Neural cell (in vitro differentiated cells): ENCODE measurements around the gene CPO.

Experiments
- CTCF ChIP-seq: fragments of 450-650 bp; IDR thresholded peaks from 2 replicates; pipeline ENCODE4 v1.5.1; 2014; ENCODE audit warnings: antibody characterized with exemption, mild to moderate bottlenecking, moderate library complexity; ENCODE audit not compliant: poor library complexity, severe bottlenecking
- EP300 ChIP-seq: fragments of 450-650 bp; conservative IDR thresholded peaks from 2 replicates; pipeline ENCODE4 v1.6.1; 2014; ENCODE audit warnings: antibody characterized with exemption, mild to moderate bottlenecking, moderate library complexity; ENCODE audit not compliant: poor library complexity, severe bottlenecking
- EZH2 ChIP-seq: fragments of 200-600, 300-800 bp; shearing (Covaris generic), sonication (generic); IDR thresholded peaks from 2 replicates; pipeline ENCODE4 v1.6.1; 2014; ENCODE audit warnings: antibody characterized with exemption, low read length, borderline replicate concordance, mild to moderate bottlenecking; ENCODE audit not compliant: insufficient read depth, poor library complexity, severe bottlenecking
- POLR2AphosphoS5 ChIP-seq: IDR thresholded peaks from 2 replicates; pipeline ENCODE4 v1.6.1; 2012
- RAD21 ChIP-seq: fragments of 450-650 bp; conservative IDR thresholded peaks from 2 replicates; pipeline ENCODE4 v1.6.1; 2014; ENCODE audit warnings: antibody characterized with exemption, mild to moderate bottlenecking, moderate library complexity
- SMC3 ChIP-seq: fragments of 450-650 bp; conservative IDR thresholded peaks from 2 replicates; pipeline ENCODE4 v1.6.1; 2014; ENCODE audit warnings: antibody characterized with exemption, mild to moderate bottlenecking, moderate library complexity; ENCODE audit not compliant: poor library complexity
- TAF1 ChIP-seq: IDR thresholded peaks from 2 replicates; pipeline ENCODE4 v1.6.1; 2012; ENCODE audit warnings: low read depth
- TF ChIP-seq, protein P1 (sequence below): IDR thresholded peaks from 2 replicates; pipeline ENCODE4 v1.6.1; 2012; ENCODE audit warnings: borderline replicate concordance

DNA sequence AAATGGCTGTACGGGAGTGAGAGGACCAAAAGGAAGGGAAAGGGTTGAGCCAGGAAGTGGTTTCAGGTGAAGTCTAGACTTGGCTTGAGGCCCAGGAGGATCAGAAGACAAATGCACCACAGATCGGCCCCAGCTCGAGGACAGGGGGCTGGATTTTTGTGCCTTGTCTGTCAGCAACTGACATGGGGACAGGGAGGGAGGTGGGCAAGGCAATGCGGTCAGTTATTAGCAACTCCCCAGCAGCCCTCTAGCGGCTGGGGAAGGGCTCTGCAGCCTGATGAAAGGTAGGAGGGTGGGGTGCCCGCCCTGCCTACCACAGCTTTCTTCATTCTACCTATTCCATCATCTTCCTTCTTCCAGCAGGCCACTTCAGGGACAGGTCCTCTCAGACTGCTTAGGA is 50.0 kb downstream of the CPO start:
- no peak for TF ChIP-seq CTCF
- TF ChIP-seq TAF1 = no peak
- no peak for TF ChIP-seq POLR2AphosphoS5
- no peak for TF ChIP-seq EZH2
- TF ChIP-seq SMC3 = no peak
- TF ChIP-seq, protein P1, sequence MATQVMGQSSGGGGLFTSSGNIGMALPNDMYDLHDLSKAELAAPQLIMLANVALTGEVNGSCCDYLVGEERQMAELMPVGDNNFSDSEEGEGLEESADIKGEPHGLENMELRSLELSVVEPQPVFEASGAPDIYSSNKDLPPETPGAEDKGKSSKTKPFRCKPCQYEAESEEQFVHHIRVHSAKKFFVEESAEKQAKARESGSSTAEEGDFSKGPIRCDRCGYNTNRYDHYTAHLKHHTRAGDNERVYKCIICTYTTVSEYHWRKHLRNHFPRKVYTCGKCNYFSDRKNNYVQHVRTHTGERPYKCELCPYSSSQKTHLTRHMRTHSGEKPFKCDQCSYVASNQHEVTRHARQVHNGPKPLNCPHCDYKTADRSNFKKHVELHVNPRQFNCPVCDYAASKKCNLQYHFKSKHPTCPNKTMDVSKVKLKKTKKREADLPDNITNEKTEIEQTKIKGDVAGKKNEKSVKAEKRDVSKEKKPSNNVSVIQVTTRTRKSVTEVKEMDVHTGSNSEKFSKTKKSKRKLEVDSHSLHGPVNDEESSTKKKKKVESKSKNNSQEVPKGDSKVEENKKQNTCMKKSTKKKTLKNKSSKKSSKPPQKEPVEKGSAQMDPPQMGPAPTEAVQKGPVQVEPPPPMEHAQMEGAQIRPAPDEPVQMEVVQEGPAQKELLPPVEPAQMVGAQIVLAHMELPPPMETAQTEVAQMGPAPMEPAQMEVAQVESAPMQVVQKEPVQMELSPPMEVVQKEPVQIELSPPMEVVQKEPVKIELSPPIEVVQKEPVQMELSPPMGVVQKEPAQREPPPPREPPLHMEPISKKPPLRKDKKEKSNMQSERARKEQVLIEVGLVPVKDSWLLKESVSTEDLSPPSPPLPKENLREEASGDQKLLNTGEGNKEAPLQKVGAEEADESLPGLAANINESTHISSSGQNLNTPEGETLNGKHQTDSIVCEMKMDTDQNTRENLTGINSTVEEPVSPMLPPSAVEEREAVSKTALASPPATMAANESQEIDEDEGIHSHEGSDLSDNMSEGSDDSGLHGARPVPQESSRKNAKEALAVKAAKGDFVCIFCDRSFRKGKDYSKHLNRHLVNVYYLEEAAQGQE = no peak
- no peak for TF ChIP-seq EP300
- TF ChIP-seq RAD21 = no peak
